HepG2 (cell line): ENCODE results near the gene FSTL1. TPM values are rescaled to one million over a fixed set of nuclear protein-coding genes. Genes with fewer than 3 reads are reported as not detected.

Experiments
- ELF4 ChIP-seq: sonication (generic); formaldehyde crosslinking; IDR thresholded peaks from 2 replicates; pipeline ENCODE4 v1.5.0; 2020; ENCODE audit warnings: missing genetic modification reagents, mild to moderate bottlenecking, moderate library complexity, borderline replicate concordance
- HDAC6 ChIP-seq: fragments of 200-600 bp; sonication (generic); IDR thresholded peaks from 2 replicates; pipeline ENCODE4 v1.7.0; 2017; ENCODE audit warnings: mild to moderate bottlenecking, antibody characterized with exemption, low read length, low read depth
- KDM5B ChIP-seq: sonication (generic); formaldehyde crosslinking; IDR thresholded peaks from 2 replicates; pipeline ENCODE4 v1.4.0; 2020; ENCODE audit warnings: missing genetic modification reagents, mild to moderate bottlenecking, borderline replicate concordance
- KDM6A ChIP-seq: IDR thresholded peaks from 2 replicates; pipeline ENCODE4 v1.6.1; 2016; ENCODE audit warnings: low read depth
- RBM39 ChIP-seq: fragments of 200-400 bp; formaldehyde crosslinking; IDR thresholded peaks from one replicate; pipeline ENCODE4 v1.6.1; 2018; ENCODE audit warnings: antibody characterized with exemption, mild to moderate bottlenecking, low read depth, low read length; ENCODE audit not compliant: poor library complexity, severe bottlenecking
- SIN3A ChIP-seq: IDR thresholded peaks from 2 replicates; pipeline ENCODE4 v1.6.1; 2011; ENCODE audit warnings: low read depth, mild to moderate bottlenecking, control low read depth, low read length, borderline replicate concordance
- SMAD3 ChIP-seq: sonication (generic); formaldehyde crosslinking; IDR thresholded peaks from 2 replicates; pipeline ENCODE4 v1.4.0; 2020; ENCODE audit warnings: missing genetic modification reagents
- SRSF1 ChIP-seq: fragments of 200-400 bp; formaldehyde crosslinking; optimal IDR thresholded peaks from 2 replicates; pipeline ENCODE3; 2017; ENCODE audit warnings: mild to moderate bottlenecking, low read depth, low read length, moderate library complexity
- TBX2 ChIP-seq: sonication (generic); formaldehyde crosslinking; IDR thresholded peaks from 2 replicates; pipeline ENCODE4 v1.5.0; 2020; ENCODE audit warnings: missing genetic modification reagents, mild to moderate bottlenecking, borderline replicate concordance
- ZMAT5 ChIP-seq: sonication (generic); formaldehyde crosslinking; IDR thresholded peaks from 2 replicates; pipeline ENCODE4 v1.5.0; 2020; ENCODE audit warnings: mild to moderate bottlenecking, low read depth, missing genetic modification reagents, borderline replicate concordance
- ZNF17 ChIP-seq: sonication (generic); formaldehyde crosslinking; IDR thresholded peaks from 2 replicates; pipeline ENCODE4 v1.5.0; 2020; ENCODE audit warnings: mild to moderate bottlenecking, missing genetic modification reagents
- ZNF280D ChIP-seq: sonication (generic); formaldehyde crosslinking; IDR thresholded peaks from 2 replicates; pipeline ENCODE4 v1.5.1; 2020; ENCODE audit warnings: mild to moderate bottlenecking, missing genetic modification reagents
- ZNF382 ChIP-seq: sonication (generic); formaldehyde crosslinking; IDR thresholded peaks from 2 replicates; pipeline ENCODE4 v1.5.0; 2020; ENCODE audit warnings: missing genetic modification reagents, mild to moderate bottlenecking, borderline replicate concordance
- ZNF550 ChIP-seq: sonication (generic); formaldehyde crosslinking; IDR thresholded peaks from 2 replicates; pipeline ENCODE4 v1.4.0; 2020; ENCODE audit warnings: mild to moderate bottlenecking, missing genetic modification reagents, borderline replicate concordance
- ZNF766 ChIP-seq: sonication (generic); formaldehyde crosslinking; IDR thresholded peaks from 2 replicates; pipeline ENCODE4 v1.5.0; 2020; ENCODE audit warnings: missing genetic modification reagents, borderline replicate concordance
- ZNF770 ChIP-seq: sonication (generic); formaldehyde crosslinking; IDR thresholded peaks from 2 replicates; pipeline ENCODE4 v1.5.0; 2020; ENCODE audit warnings: mild to moderate bottlenecking, missing genetic modification reagents
- polyA plus RNA-seq, 8 experiments: library from polyadenylated mRNA; depleted of rRNA in 3 of 8; stranded (reverse) in 7 of 8; unstranded in 1 of 8; fragments of >200 nt; fragmentation: Illumina TruSeq in 4 of 8; extraction: Trizol in 4 of 8; gene quantifications; 2 replicates each; pipeline versions ENCODE4 v1.2.1 to v1.2.3, GENCODE V29; 2011 to 2016; ENCODE audit warnings: low read depth in 4 of 8, missing spikeins in 1 of 8, mixed read lengths in 1 of 8; ENCODE audit not compliant: insufficient read depth in 1 of 8
- total RNA-seq, 5 experiments: library from RNA; depleted of rRNA; stranded (reverse); fragments of >200 nt; fragmentation: Illumina TruSeq; extraction: Trizol; gene quantifications; 2 replicates each; pipeline ENCODE4 v1.2.3, GENCODE V29; 2016; ENCODE audit warnings: low read depth in 1 of 5
- TF ChIP-seq, protein P1 (sequence below): IDR thresholded peaks from 2 replicates; pipeline ENCODE4 v1.6.1; 2016; ENCODE audit warnings: low read depth, missing genetic modification reagents, missing compliant biosample characterization

The FSTL1 gene
- total and polyA plus RNA-seq, 2 of the 13 experiments (the other 11 are each of a cell fraction or from before 2014, with no cell fraction given): 0.07 to 0.29 TPM

DNA sequence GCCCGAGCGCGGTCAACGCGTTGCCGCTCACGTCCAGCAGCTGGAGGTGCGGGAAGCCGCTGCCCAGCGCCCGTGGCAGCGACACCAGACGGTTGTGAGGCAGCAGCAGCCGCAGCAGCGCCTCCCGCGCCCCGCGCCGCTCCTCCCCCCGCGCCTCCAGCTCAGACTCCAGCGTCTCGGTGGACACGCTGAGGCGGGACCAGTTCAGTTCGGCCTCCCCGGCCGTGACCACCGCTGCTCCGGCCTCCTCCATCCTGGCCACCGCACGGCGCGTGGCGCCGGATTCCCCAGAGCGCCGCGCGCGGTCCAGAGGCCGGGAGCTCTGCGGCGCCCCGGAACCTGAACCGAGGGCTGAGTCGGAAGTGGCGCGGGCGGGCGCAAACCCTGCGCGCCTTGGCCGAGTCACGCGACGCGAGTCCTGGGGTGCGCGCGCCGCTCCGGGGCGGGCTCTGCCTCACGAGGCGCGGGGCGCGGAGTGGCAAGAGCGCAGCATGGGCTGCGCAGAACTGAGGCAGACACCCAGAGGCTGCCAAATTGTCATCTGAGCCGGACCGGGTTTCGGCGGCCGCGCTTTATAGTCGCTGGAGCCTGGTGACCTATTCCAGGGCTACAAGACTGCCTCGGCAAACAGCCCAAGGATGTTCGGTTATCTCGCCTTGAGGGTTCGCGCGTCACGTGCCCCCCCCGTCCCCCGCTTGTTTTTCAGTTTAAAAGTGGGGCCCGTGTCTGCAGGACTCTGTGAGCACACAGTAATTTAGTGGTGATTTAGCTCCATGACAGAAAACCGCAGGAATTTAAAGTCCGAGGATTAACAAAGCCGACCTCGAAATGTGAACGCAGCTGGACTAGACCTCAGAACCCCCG is 101.6 kb downstream of the FSTL1 start, which contains the start of gene LRRC58 (continued):
- TF ChIP-seq, protein P1, sequence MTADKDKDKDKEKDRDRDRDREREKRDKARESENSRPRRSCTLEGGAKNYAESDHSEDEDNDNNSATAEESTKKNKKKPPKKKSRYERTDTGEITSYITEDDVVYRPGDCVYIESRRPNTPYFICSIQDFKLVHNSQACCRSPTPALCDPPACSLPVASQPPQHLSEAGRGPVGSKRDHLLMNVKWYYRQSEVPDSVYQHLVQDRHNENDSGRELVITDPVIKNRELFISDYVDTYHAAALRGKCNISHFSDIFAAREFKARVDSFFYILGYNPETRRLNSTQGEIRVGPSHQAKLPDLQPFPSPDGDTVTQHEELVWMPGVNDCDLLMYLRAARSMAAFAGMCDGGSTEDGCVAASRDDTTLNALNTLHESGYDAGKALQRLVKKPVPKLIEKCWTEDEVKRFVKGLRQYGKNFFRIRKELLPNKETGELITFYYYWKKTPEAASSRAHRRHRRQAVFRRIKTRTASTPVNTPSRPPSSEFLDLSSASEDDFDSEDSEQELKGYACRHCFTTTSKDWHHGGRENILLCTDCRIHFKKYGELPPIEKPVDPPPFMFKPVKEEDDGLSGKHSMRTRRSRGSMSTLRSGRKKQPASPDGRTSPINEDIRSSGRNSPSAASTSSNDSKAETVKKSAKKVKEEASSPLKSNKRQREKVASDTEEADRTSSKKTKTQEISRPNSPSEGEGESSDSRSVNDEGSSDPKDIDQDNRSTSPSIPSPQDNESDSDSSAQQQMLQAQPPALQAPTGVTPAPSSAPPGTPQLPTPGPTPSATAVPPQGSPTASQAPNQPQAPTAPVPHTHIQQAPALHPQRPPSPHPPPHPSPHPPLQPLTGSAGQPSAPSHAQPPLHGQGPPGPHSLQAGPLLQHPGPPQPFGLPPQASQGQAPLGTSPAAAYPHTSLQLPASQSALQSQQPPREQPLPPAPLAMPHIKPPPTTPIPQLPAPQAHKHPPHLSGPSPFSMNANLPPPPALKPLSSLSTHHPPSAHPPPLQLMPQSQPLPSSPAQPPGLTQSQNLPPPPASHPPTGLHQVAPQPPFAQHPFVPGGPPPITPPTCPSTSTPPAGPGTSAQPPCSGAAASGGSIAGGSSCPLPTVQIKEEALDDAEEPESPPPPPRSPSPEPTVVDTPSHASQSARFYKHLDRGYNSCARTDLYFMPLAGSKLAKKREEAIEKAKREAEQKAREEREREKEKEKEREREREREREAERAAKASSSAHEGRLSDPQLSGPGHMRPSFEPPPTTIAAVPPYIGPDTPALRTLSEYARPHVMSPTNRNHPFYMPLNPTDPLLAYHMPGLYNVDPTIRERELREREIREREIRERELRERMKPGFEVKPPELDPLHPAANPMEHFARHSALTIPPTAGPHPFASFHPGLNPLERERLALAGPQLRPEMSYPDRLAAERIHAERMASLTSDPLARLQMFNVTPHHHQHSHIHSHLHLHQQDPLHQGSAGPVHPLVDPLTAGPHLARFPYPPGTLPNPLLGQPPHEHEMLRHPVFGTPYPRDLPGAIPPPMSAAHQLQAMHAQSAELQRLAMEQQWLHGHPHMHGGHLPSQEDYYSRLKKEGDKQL (CRISPR knock-in tag): no peak
- TF ChIP-seq ZNF280D (CRISPR knock-in tag) (no peak), SMAD3 (no peak; the same call in 1 of the 2 replicates), KDM5B (peak; percentile 89; the same call in 1 of the 2 replicates), ZNF766 (CRISPR knock-in tag) (peak; percentile 95), ZNF770 (peak; percentile 79), ZMAT5 (CRISPR knock-in tag) (no peak), TBX2 (CRISPR knock-in tag) (peak; percentile 75; the same call in 1 of the 2 replicates), SRSF1 (peak; percentile 62), ZNF550 (CRISPR knock-in tag) (no peak), KDM6A (CRISPR knock-in tag) (no peak), SIN3A (peak; percentile 31; the same call in 1 of the 2 replicates), RBM39 (peak; percentile 94), ELF4 (CRISPR knock-in tag) (no peak), ZNF17 (CRISPR knock-in tag) (0 out of 2 replicates have a peak, but pooled peaks have one; percentile 59), ZNF382 (CRISPR knock-in tag) (no peak), HDAC6 (no peak)
